Measurements from ENCODE around the gene TNFRSF12A.

- TF ChIP-seq CTCF (IDR thresholded peaks at IDR 0.05), result no peak
- no peak for TF ChIP-seq POLR2A (IDR thresholded peaks at IDR 0.05)
Observed at GRCh38 chr16:3015865-3016521, 4.2 kb upstream of the TNFRSF12A start.
